HepG2 (cell line): ENCODE data around the gene SCAPER. TPM values are rescaled to one million over a fixed set of nuclear protein-coding genes. Genes with fewer than 3 reads are reported as not detected.

ENCODE experiments used
- ATAC-seq: fragments of 200-7000 bp; cut with Tn5 transposase; 3 replicates; pipeline ENCODE4 v1.9.1; 2020; ENCODE audit warnings: mild to moderate bottlenecking, moderate library complexity
- BruUV-seq: library from RNA; stranded (reverse); fragments of 400-500 nt; replicated peaks from 2 replicates; lab custom pipeline; 2021; lab: Mats Ljungman, UMichigan
- CTCF ChIA-PET: fragments of 300-600 bp; formaldehyde crosslinking; extraction: SDS; loops from one replicate; lab custom pipeline; 2021; ENCODE audit warnings: low total read pairs, inconsistent platforms, low intra/inter-chr PET ratio; lab: Yijun Ruan, JAX
- POLR2A ChIA-PET: fragments of 350-600 bp; sonication (Branson Sonifier 250); formaldehyde crosslinking; loops from one replicate; lab custom pipeline; 2020; ENCODE audit warnings: antibody characterized with exemption, inconsistent platforms; lab: Yijun Ruan, JAX
- DNase-seq: peaks from one replicate; pipeline ENCODE4 v3.0.0-alpha.2; 2015; ENCODE audit warnings: low spot score
- FAIRE-seq: peaks from 3 replicates; lab custom pipeline; 2011; peaks lifted over from hg19 to GRCh38; lab: Jason Lieb, UNC
- H2AFZ ChIP-seq: one replicate; pipeline ENCODE4 v1.6.1; 2011; ENCODE audit warnings: low read length, inconsistent platforms
- H3K27ac ChIP-seq: fragments of 300-600 bp; 3 replicates; pipeline ENCODE4 v1.8.0; 2011; ENCODE audit warnings: mixed run types, mild to moderate bottlenecking, mixed read lengths, low read length, inconsistent platforms; ENCODE audit not compliant: insufficient read depth; ENCODE audit errors: extremely low read length
- H3K27me3 ChIP-seq, 2 experiments: fragments of 200-600 bp in 1 of 2; 2 replicates in 1 of 2; 3 replicates in 1 of 2; pipeline versions ENCODE4 v1.6.0 to v1.8.0; 2011; ENCODE audit warnings: low read length in 2 of 2, mild to moderate bottlenecking in 2 of 2, moderate library complexity in 2 of 2, inconsistent platforms in 1 of 2; ENCODE audit not compliant: insufficient read depth in 2 of 2, control insufficient read depth in 1 of 2
- H3K36me3 ChIP-seq, 2 experiments: fragments of 200-600 bp in 1 of 2; replicated peaks in 1 of 2; 2 replicates in 1 of 2; 3 replicates in 1 of 2; pipeline versions ENCODE4 v1.5.1 to v1.8.0; 2011; ENCODE audit warnings: low read length in 2 of 2, inconsistent platforms in 1 of 2; ENCODE audit not compliant: insufficient read depth in 2 of 2, control insufficient read depth in 1 of 2
- H3K4me1 ChIP-seq: 2 replicates; pipeline ENCODE4 v1.5.1; 2012; ENCODE audit warnings: low read length, inconsistent platforms; ENCODE audit not compliant: insufficient read depth
- H3K4me2 ChIP-seq: 2 replicates; pipeline ENCODE4 v1.6.0; 2011; ENCODE audit warnings: low read depth, low read length, inconsistent platforms
- H3K4me3 ChIP-seq, 3 experiments: fragments of 200-600 bp in 1 of 3; sonication (generic), shearing (Covaris generic) in 1 of 3; replicated peaks in 1 of 3; 2 replicates each; pipeline ENCODE4 v1.5.1; 2011 to 2016; ENCODE audit warnings: low read length in 3 of 3, inconsistent platforms in 2 of 3, low read depth in 2 of 3, mild to moderate bottlenecking in 2 of 3, control low read depth in 1 of 3, mixed read lengths in 1 of 3; ENCODE audit not compliant: insufficient read depth in 1 of 3
- H3K79me2 ChIP-seq: one replicate; pipeline ENCODE4 v1.6.1; 2011; ENCODE audit warnings: low read length, inconsistent platforms; ENCODE audit not compliant: insufficient read depth
- H3K9ac ChIP-seq: 2 replicates; pipeline ENCODE4 v1.6.0; 2011; ENCODE audit warnings: mild to moderate bottlenecking, low read depth, low read length, inconsistent platforms; ENCODE audit not compliant: insufficient read depth
- H3K9me3 ChIP-seq: 2 replicates; pipeline ENCODE4 v1.5.1; 2012; ENCODE audit warnings: mild to moderate bottlenecking, low read length
- H4K20me1 ChIP-seq: 2 replicates; pipeline ENCODE4 v1.6.0; 2011; ENCODE audit warnings: inconsistent platforms, mild to moderate bottlenecking, low read length, moderate library complexity; ENCODE audit not compliant: insufficient read depth
- IRX3 ChIP-seq: sonication (generic); formaldehyde crosslinking; IDR thresholded peaks from 2 replicates; pipeline ENCODE4 v1.8.1; 2023; ENCODE audit warnings: mild to moderate bottlenecking, low read depth, missing genetic modification reagents, borderline replicate concordance
- RELA ChIP-seq: sonication (generic); formaldehyde crosslinking; IDR thresholded peaks from 2 replicates; pipeline ENCODE4 v1.4.0; 2020; ENCODE audit warnings: missing genetic modification reagents
- ZNF253 ChIP-seq: sonication (generic); formaldehyde crosslinking; IDR thresholded peaks from 2 replicates; pipeline ENCODE4 v1.8.0; 2022; ENCODE audit warnings: mild to moderate bottlenecking, missing genetic modification reagents, borderline replicate concordance
- ZNF441 ChIP-seq: sonication (generic); formaldehyde crosslinking; IDR thresholded peaks from 2 replicates; pipeline ENCODE4 v1.7.0; 2021; ENCODE audit warnings: missing genetic modification reagents, borderline replicate concordance
- ZNF790 ChIP-seq: sonication (generic); formaldehyde crosslinking; IDR thresholded peaks from 2 replicates; pipeline ENCODE4 v1.8.0; 2022; ENCODE audit warnings: missing genetic modification reagents, mild to moderate bottlenecking, borderline replicate concordance
- ZNF83 ChIP-seq: sonication (generic); formaldehyde crosslinking; IDR thresholded peaks from 2 replicates; pipeline ENCODE4 v1.4.0; 2020; ENCODE audit warnings: missing genetic modification reagents, mild to moderate bottlenecking, borderline replicate concordance
- WGBS: methylation state at CpG from one replicate; pipeline ENCODE4 v1.1.6; 2017; ENCODE audit warnings: low lambda C conversion rate; 5-methylcytosine and 5-hydroxymethylcytosine counted together
- in situ Hi-C: cut with HindIII; loops from 2 replicates; pipeline ENCODE4 v1.10.0; 2017; ENCODE audit warnings: low pct_unique_long_range_greater_than_20kb; ENCODE audit not compliant: extremely low pct_ligation_motif_present
- intact Hi-C: fragments of 100-400 bp; cut with micrococcal nuclease; formaldehyde crosslinking; loops from one replicate; pipeline ENCODE4 v1.10.0; 2022; ENCODE audit not compliant: unreplicated experiment
- polyA plus RNA-seq, 8 experiments: library from polyadenylated mRNA; depleted of rRNA in 3 of 8; stranded (reverse) in 7 of 8; unstranded in 1 of 8; fragments of >200 nt; fragmentation: Illumina TruSeq in 4 of 8; extraction: Trizol in 4 of 8; gene quantifications; 2 replicates each; pipeline versions ENCODE4 v1.2.1 to v1.2.3, GENCODE V29; 2011 to 2016; ENCODE audit warnings: low read depth in 4 of 8, missing spikeins in 1 of 8, mixed read lengths in 1 of 8; ENCODE audit not compliant: insufficient read depth in 1 of 8
- total RNA-seq, 5 experiments: library from RNA; depleted of rRNA; stranded (reverse); fragments of >200 nt; fragmentation: Illumina TruSeq; extraction: Trizol; gene quantifications; 2 replicates each; pipeline ENCODE4 v1.2.3, GENCODE V29; 2016; ENCODE audit warnings: low read depth in 1 of 5
- TF ChIP-seq, protein P1 (sequence below): sonication (generic); formaldehyde crosslinking; IDR thresholded peaks from 2 replicates; pipeline ENCODE4 v1.5.1; 2020; ENCODE audit warnings: mild to moderate bottlenecking, missing genetic modification reagents

Gene SCAPER
- total and polyA plus RNA-seq, 2 of the 13 experiments (the other 11 are each of a cell fraction or from before 2014, with no cell fraction given) = 4.3 to 10.5 TPM

DNA sequence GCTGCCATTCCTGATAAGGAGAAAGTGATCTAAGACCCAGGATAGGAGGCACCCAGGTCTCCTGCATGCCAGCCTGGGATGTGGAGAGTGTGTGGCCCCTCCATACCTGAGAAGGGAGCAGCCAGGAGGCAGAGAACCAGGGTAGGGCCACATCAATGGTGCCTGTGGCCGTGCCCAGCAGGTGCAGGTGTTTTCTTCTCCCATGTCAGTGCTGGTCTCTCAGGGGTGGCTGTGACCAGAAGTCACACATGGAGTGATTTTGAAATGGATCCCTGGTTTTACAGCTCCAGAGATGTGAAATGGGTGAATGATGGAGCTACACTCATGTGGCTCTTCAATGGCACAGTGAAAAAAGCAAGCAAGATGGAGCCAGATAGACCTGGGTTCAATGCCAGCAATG lies 571.8 kb downstream of the SCAPER start:
- Histone ChIP-seq H2AFZ (no peak overlapping the region), H3K4me1 (peaks cover 41% of the 10 kb centered on the region), H3K9me3 (no peaks in the 10 kb centered on the region), H3K27ac (peak overlapping the region; percentile 43), H3K9ac (no peak overlapping the region), H3K27me3 (no peaks in the 10 kb centered on the region; a peak in 3 of 5 replicates), H3K36me3 (no peaks in the 10 kb centered on the region), H4K20me1 (no peaks in the 10 kb centered on the region), H3K4me2 (peak overlapping the region; percentile 78), H3K79me2 (peaks cover 17% of the 10 kb centered on the region), H3K4me3 (peak overlapping the region in 1 of 3 experiments; percentile 61; a peak in 2 of 6 replicates)
- no TSS peak for BruUV-seq
- TF ChIP-seq RELA (CRISPR knock-in tag) (no peak), ZNF790 (CRISPR knock-in tag) (0 out of 2 replicates have a peak, but pooled peaks have one; percentile 14), ZNF83 (0 out of 2 replicates have a peak, but pooled peaks have one; percentile 54), IRX3 (CRISPR knock-in tag) (no peak), ZNF253 (CRISPR knock-in tag) (0 out of 2 replicates have a peak, but pooled peaks have one; percentile 52), ZNF441 (CRISPR knock-in tag) (0 out of 2 replicates have a peak, but pooled peaks have one; percentile 3)
- TF ChIP-seq, protein P1, sequence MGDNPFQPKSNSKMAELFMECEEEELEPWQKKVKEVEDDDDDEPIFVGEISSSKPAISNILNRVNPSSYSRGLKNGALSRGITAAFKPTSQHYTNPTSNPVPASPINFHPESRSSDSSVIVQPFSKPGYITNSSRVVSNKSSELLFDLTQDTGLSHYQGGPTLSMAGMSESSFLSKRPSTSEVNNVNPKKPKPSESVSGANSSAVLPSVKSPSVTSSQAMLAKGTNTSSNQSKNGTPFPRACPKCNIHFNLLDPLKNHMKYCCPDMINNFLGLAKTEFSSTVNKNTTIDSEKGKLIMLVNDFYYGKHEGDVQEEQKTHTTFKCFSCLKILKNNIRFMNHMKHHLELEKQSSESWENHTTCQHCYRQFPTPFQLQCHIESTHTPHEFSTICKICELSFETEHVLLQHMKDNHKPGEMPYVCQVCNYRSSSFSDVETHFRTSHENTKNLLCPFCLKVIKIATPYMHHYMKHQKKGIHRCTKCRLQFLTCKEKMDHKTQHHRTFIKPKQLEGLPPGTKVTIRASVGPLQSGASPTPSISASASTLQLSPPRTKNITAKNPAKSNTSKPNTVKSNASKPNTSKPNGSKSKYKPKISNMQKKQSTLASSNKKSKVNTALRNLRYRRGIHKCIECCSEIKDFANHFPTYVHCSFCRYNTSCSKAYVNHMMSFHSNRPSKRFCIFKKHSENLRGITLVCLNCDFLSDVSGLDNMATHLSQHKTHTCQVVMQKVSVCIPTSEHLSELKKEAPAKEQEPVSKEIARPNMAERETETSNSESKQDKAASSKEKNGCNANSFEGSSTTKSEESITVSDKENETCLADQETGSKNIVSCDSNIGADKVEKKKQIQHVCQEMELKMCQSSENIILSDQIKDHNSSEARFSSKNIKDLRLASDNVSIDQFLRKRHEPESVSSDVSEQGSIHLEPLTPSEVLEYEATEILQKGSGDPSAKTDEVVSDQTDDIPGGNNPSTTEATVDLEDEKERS = 0 out of 2 replicates have a peak, but pooled peaks have one; percentile 14
- 14% methylated on average over 1 of the region's 1 CpG for WGBS
- DNase-seq (no peak), FAIRE-seq (no peak), ATAC-seq (peak; percentile 3; the same call in 2 of the 3 replicates)
- intact Hi-C loops = loop anchor here (5.0 to 10.0 kb wide), 3 partner anchors 49 to 141 kb away; no protein-coding TSS in a partner anchor
- CTCF ChIA-PET = interaction anchor here (1.2 kb wide), 1 partner anchor 143 kb away, joined by 4 read pairs; no protein-coding TSS in a partner anchor
- in situ Hi-C loops = loop anchor here (5.0 kb wide), 2 partner anchors 96 to 141 kb away; no protein-coding TSS in a partner anchor
- POLR2A ChIA-PET = interaction anchor here (0.9 to 5.5 kb wide), 6 partner anchors 12 to 148 kb away, joined by 3 to 132 read pairs (median 4); partner anchors contain the start of gene ETFA
